HG03139 (cell line): ENCODE data around the gene ATAD3A.
"Not testable (repeated sequence)": the region's sequence is repeated elsewhere in the genome, so short reads cannot be mapped to it uniquely, and the experiment has no call there.

ENCODE experiments used
- ATAC-seq: cut with Tn5 transposase; IDR thresholded peaks from one replicate; pipeline ENCODE4 v1.9.1; 2021; ENCODE audit not compliant: unreplicated experiment

The ATAD3A gene

GRCh38 chr1:1489231-1489630 lies 22.7 kb upstream of the ATAD3A start:
- no peak for ATAC-seq

GRCh38 chr1:1489861-1490260 lies 22.1 kb upstream of the ATAD3A start:
- ATAC-seq, result no peak

DNA sequence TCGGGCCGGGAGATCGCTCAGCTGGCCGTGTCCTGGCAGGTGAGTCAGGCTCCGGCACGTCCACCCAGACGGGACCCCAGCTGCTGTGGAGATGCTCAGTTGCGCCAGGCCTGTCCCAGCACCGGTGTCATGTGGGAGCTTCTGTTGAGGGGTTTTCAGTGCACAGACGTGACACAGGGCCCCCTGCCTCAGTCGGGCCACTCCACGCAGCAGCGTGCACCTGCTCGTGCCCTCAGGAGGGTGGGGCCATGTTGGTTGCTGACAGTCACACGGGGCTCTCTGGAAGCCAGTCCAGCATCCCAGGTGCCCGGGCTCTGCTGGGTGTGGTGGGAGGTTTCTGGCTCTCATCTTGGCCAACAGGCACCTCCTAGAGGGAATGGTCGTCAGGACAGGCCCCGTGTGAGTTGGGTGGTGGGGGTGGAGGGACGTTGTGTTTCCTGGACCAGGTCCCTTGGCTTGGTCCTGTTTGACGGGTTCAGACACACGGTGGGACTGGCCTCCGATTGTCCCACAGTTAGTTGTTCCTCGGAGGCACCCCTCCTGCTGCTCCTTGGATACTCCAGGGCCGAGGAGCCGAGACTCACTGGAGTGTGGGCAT lies 21.2 kb upstream of the ATAD3A start:
- ATAC-seq, result no peak

DNA sequence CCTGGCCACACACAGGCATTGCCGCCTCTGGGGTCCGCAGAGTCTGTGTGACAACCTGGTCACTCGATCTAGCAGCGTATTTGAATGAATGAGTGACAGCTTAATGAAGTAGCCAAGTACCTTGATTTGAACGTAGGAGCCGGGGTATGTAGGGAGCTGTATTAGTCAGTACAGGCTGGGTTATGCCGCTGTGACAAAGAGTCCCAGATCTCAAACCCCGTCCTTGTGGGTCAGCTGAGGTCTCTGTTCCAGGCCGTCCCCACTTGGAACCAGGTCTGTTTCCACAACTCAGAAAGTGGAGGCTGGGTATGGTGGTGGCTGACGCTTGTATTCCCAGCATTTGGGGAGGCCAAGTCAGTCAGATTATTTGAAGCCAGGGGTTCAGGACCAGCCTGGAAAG lies 20.4 kb upstream of the ATAD3A start:
- ATAC-seq, result no peak

- ATAC-seq, result not testable (repeated sequence)
Measured at GRCh38 chr1:1494311-1494710, 17.7 kb upstream of the ATAD3A start.

GRCh38 chr1:1495461-1495975 lies 16.4 kb upstream of the ATAD3A start:
- not testable (repeated sequence) for ATAC-seq

GRCh38 chr1:1504777-1505365 lies 7.1 kb upstream of the ATAD3A start:
- not testable (repeated sequence) for ATAC-seq

- not testable (repeated sequence) for ATAC-seq
Measured at GRCh38 chr1:1505366-1505798, 6.6 kb upstream of the ATAD3A start.

GRCh38 chr1:1505801-1506200 lies 6.2 kb upstream of the ATAD3A start:
- ATAC-seq, result not testable (repeated sequence)

DNA sequence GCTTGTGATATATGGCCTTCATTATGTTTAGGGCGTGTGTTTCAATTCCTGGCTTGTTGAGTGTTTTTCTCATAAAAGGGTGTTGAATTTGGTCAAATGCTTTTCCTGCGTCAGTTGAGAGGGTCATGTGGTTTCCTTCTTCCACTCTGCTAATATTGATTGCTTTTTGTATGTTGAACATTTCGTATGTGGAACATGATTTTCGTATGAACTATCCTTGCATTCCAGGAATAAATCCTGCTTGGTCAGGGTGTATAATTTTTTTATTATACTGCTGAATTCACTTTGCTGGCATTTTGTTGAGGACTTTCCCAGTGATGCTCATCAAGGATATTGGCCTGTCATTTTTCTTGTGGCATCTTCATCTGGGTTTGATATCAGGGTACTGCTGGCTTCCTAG lies 4.7 kb upstream of the ATAD3A start:
- ATAC-seq, result no peak

- ATAC-seq, result not testable (repeated sequence)
Measured at GRCh38 chr1:1508775-1509464, 3.0 kb upstream of the ATAD3A start.

DNA sequence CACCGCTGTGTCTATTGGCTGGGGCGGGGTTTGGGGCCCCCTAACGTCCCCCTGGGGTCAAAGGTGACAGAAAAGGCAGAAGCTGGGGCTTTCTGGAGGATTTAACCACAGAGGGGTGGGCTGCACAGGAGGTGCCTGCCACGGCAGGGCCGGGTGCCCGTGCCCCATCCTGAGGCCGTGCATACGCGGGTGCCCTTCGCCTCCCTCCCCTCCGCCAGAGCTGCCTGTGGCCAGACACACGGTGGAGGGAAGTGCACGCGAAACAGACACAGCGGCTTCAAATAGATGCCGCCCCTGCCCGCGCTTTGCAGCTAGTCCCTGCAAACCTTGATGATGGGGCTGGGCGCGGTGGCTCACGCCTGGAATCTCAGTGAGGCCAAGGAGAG lies 2.5 kb upstream of the ATAD3A start:
- ATAC-seq, result not testable (repeated sequence)

DNA sequence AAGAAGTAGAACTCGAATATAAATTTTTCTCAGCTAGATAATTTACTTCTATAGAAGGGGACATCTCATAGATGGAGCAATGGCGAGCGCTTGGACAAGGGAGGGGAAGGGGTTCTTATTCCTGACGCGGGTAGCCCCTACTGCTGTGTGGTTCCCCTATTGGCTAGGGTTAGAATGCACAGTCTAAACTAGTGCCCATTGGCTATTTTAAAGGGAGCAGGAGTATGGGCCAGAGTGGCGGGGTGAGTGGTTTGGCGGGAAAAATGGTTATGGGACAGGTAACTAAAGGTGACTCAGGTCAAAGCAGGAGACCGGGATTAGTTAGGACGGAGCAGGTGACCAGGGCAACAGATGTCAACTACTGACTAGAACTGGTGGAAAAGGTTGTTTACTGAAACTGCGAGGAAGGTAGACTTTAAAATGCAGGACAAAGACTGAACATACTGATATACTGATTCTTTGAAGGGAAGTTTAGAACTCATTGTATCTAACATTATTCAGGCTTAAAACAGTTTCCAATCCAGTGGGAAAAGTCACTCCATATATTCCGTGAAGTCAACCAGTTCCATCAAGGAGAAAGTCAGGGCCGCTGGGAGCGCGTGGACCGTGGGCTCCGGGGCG lies 940 bp upstream of the ATAD3A start:
- ATAC-seq, result no peak

- not testable (repeated sequence) for ATAC-seq
Measured at GRCh38 chr1:1512425-1512824, 463 bp downstream of the ATAD3A start.

DNA sequence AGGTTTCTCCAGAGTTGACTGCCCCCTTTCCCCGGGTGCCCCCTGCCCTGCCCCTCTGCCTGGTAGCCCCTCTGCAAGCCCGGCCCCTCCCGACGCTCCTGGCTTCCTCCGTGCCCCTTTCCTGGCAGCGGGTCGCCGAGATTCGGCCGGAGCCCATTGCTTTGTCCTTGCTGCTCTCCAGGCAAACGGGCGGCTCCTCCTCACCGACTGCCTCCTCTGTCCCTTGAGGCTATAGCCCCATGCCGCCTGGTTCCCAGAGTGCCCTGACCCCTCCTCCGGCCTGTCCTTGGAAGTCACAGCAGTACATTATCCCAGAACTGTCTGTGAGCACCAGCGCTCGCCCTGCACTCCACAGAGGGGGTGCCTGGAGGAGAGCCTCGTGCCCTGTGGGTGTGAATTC lies 1.7 kb downstream of the ATAD3A start:
- not testable (repeated sequence) for ATAC-seq

DNA sequence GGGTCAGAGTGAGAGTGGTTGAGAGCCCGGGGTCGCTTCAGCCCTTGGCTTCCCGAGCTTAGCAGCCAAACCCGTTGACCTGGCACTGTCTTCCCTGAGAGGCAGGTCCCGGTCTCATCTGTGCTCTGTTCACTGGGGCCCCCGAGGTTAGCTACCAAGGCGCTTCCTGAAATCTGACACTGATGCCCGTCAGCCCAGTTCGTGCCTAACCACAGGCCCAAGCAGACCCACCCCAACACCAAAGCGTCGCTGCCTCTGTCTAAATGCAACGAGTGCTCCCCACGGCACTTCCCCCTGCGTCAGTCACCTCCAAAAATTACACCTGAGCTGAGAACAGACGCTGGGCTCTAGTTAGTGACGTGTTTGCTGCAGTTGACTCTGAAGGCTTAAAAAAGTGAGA lies 2.4 kb downstream of the ATAD3A start:
- ATAC-seq, result not testable (repeated sequence)

GRCh38 chr1:1516923-1517322 lies 5.0 kb downstream of the ATAD3A start:
- ATAC-seq, result not testable (repeated sequence)

- ATAC-seq, result no peak
Measured at GRCh38 chr1:1517973-1518620, 6.1 kb downstream of the ATAD3A start.

DNA sequence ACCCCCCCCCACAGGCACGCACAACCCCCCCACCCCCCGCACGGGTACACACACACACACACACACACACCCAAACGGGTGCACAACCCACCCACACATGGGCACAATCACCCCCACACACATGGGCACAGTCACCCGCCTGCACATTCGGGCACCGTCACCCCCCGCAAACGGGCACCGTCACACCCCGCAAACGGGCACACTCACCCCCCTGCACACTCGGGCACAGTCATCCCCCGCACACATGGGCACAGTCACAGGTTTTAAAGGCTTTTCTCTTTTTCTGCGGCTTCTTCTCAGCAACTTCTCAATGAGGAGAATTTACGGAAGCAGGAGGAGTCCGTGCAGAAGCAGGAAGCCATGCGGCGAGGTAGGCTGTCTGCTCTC lies 6.7 kb downstream of the ATAD3A start:
- not testable (repeated sequence) for ATAC-seq

DNA sequence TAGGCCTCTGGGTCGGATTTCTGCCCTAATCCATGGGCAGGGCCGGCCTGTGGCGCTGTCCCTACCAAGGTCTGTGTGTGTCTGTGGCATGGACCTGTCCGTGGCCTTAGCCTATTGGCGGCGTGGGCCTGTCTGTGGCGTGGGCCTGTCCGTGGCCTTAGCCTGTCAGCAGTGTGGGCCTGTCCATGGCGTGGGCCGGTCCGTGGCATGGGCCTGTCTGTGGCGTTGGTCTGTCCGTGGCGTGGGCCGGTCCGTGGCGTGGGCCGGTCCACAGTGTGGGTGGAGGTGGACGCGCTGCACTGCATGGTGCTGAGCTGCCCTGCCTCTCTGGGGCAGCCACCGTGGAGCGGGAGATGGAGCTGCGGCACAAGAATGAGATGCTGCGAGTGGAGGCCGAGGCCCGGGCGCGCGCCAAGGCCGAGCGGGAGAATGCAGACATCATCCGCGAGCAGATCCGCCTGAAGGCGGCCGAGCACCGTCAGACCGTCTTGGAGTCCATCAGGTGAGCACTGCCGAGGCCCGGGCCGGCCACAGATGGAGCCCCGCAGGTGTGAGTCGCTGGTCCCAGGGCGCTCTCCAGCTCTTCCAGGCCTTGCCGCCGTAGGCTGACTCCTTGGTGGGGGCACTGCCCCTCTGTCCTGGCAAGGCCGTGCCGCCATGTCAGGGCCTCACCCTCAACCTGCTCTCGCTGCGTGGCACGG lies 8.0 kb downstream of the ATAD3A start:
- ATAC-seq, result not testable (repeated sequence)

- no peak for ATAC-seq
Measured at GRCh38 chr1:1521331-1521730, 9.4 kb downstream of the ATAD3A start.
